GM12873 (cell line): ENCODE results near the gene APH1B.

ENCODE experiments used
- CTCF ChIP-seq: IDR thresholded peaks from 2 replicates; pipeline ENCODE4 v1.5.1; 2012; ENCODE audit warnings: low read depth, mild to moderate bottlenecking, moderate library complexity, low read length, control low read depth; ENCODE audit not compliant: insufficient read depth; ENCODE audit errors: missing control alignments

APH1B gene

DNA sequence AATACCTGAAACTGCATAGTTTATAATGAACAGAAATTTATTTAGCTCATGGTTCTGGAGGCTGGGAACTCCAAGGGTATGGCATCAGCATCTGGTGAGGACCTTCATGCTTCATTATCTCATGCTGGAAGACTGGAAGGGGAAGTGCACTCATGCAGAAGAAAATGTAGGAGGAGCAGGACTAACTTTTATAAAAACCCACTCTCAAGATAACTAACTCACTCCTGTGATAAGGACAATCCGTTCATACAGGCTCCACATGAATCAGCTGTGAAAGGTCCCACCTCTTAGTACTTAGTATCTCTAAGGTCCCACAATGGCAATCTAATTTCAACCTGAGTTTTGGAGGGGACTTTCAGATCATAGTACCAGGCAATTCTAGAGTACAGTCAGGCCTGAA is 33.6 kb upstream of the APH1B start:
- TF ChIP-seq CTCF, result no peak

- TF ChIP-seq CTCF, result no peak
Measured at GRCh38 chr15:63244399-63244798, 33.0 kb upstream of the APH1B start.

DNA sequence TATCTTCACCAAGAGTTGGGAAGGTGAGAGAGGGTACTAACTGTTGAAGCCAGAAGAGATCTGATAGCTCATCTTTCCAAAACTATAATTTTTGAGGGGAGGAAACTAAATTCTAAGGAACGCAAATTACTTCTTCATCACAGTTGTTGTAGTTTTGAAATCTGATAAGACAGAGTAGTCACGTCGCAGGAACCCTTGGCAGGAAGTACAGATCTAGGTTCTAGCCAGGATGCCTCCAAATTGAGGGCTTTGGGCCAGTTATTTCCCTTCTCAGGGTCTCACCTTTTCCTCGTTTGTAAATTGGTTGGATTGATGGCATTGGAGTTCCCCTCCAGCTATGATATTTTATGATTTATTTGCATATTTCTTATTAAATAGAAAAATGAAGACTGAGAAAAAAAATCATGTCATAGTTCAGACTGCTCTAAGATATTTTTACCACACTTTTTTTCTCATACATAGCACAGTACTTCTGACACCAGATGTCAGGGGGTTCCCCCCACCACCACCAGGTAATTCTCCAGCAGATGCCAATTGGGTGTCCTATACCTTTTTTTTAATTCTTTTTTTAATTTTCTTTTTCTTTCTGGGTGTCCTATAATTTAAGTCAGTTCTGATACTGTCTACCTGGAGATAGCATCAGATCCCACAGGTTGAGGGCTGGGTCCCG is 32.3 kb upstream of the APH1B start:
- TF ChIP-seq CTCF, result no peak

DNA sequence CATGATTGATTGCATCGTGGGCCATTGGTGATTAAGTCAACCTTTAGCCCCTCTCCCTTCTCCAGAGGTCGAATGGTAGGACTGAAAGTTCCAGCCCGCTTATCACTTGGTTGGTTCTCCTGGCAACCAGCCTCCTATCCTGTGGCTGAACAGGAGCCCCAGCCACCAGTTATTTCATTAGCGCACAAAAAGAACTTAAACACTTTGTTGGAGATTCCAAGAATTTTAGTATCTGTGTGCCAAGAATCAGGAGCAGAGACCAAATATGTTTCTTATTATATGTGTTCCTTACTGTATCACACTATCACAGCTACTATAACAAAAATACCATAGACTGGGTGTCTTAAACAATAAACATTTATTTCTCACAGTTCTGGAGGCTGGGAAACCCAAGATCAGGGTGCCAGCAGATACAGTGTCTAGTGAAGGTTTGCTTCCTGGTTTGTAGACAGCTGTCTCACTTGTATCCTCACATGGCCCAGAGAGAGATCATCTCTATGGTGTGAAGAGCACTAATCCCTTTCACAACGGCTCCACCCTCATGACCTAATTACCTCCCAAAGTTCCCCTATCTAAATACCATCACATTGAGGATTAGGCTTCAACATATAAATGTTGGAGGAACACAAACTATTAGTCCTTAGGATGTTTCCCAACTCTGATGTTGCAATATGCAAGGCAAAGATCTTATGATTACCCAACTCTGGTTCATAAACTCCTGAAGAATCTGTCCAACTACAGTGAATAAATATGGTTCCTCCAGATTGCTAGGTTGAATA is 30.5 kb upstream of the APH1B start:
- no peak for TF ChIP-seq CTCF

GRCh38 chr15:63250312-63250965 is 27.0 kb upstream of the APH1B start:
- TF ChIP-seq CTCF, result no peak

- no peak for TF ChIP-seq CTCF
Measured at GRCh38 chr15:63251701-63252100, 25.7 kb upstream of the APH1B start.

GRCh38 chr15:63252292-63252691 is 25.1 kb upstream of the APH1B start:
- no peak for TF ChIP-seq CTCF
